GM13976 (cell line): ENCODE results near the gene SLC23A2.

ENCODE experiments used
- DNase-seq: peaks from one replicate; pipeline ENCODE4 v3.0.0; 2012; ENCODE audit warnings: low spot score
- CTCF ChIP-seq: IDR thresholded peaks from 2 replicates; pipeline ENCODE4 v1.5.1; 2012; ENCODE audit warnings: borderline replicate concordance, mild to moderate bottlenecking; ENCODE audit not compliant: insufficient read depth; ENCODE audit errors: extremely low read depth, missing control alignments, control extremely low read depth
- in situ Hi-C: fragments of 300-500 bp; cut with MboI; formaldehyde crosslinking; loops from one replicate; pipeline ENCODE4 v1.12.0; 2022; ENCODE audit warnings: low sequenced_read_pairs, mixed read lengths, inconsistent platforms; ENCODE audit not compliant: unreplicated experiment

The SLC23A2 gene

GRCh38 chr20:4904127-4904860 lies 97.0 kb downstream of the SLC23A2 start:
- DNase-seq = no peak
- TF ChIP-seq CTCF = no peak
- in situ Hi-C loops = no loop called here

- TF ChIP-seq CTCF = no peak
- DNase-seq = no peak
- in situ Hi-C loops = no loop called here
These were observed 98.5 kb downstream of the SLC23A2 start for GRCh38 chr20:4902788-4903187.

GRCh38 chr20:4901031-4901818 lies 100.1 kb downstream of the SLC23A2 start:
- in situ Hi-C loops = no loop called here
- no peak for DNase-seq
- no peak for TF ChIP-seq CTCF

- in situ Hi-C loops = no loop called here
- TF ChIP-seq CTCF = no peak
- DNase-seq = no peak
These were observed 102.7 kb downstream of the SLC23A2 start for GRCh38 chr20:4898282-4899244.

GRCh38 chr20:4897600-4897999 lies 103.7 kb downstream of the SLC23A2 start:
- in situ Hi-C loops = no loop called here
- DNase-seq = no peak

More at GRCh38 chr20:4897600-4897999, 103.7 kb downstream of the SLC23A2 start:
- no peak for TF ChIP-seq CTCF
